HL-60 (cell line): ENCODE measurements around the gene PTPN11.

Source experiments
- DNase-seq, 2 experiments: peaks; one replicate each; pipeline ENCODE4 v3.0.0-alpha.2; 2010 to 2020; ENCODE audit warnings: low read depth in 1 of 2, low spot score in 1 of 2
- H3K27ac ChIP-seq: fragments of 250-450 bp; sonication (Bioruptor Pico); replicated peaks from 2 replicates; pipeline ENCODE4 v1.5.1; 2020; ENCODE audit warnings: mild to moderate bottlenecking, moderate library complexity
- H3K27me3 ChIP-seq: fragments of 250-450 bp; sonication (Bioruptor Pico); 2 replicates; pipeline ENCODE4 v1.5.1; 2021; ENCODE audit warnings: mild to moderate bottlenecking, moderate library complexity; ENCODE audit not compliant: insufficient read depth, poor library complexity, severe bottlenecking
- H3K4me3 ChIP-seq: replicated peaks from 2 replicates; pipeline ENCODE4 v1.5.1; 2011; ENCODE audit warnings: mild to moderate bottlenecking, control low read depth, low read length; ENCODE audit not compliant: insufficient read depth
- CTCF ChIP-seq: IDR thresholded peaks from one replicate; pipeline ENCODE4 v1.5.1; 2011; ENCODE audit warnings: low read length, control low read depth, inconsistent platforms; ENCODE audit not compliant: insufficient read depth
- GABPA ChIP-seq: IDR thresholded peaks from 2 replicates; pipeline ENCODE4 v1.6.1; 2012; ENCODE audit warnings: low read depth
- POLR2AphosphoS5 ChIP-seq: IDR thresholded peaks from 2 replicates; pipeline ENCODE4 v1.6.1; 2012; ENCODE audit warnings: low read depth
- SPI1 ChIP-seq: IDR thresholded peaks from 2 replicates; pipeline ENCODE4 v1.6.1; 2012; ENCODE audit warnings: low read depth, mild to moderate bottlenecking, borderline replicate concordance
- TF ChIP-seq, protein P1 (sequence below): IDR thresholded peaks from 2 replicates; pipeline ENCODE4 v1.6.1; 2012; ENCODE audit warnings: low read depth; ENCODE audit not compliant: insufficient replicate concordance

PTPN11 gene

DNA sequence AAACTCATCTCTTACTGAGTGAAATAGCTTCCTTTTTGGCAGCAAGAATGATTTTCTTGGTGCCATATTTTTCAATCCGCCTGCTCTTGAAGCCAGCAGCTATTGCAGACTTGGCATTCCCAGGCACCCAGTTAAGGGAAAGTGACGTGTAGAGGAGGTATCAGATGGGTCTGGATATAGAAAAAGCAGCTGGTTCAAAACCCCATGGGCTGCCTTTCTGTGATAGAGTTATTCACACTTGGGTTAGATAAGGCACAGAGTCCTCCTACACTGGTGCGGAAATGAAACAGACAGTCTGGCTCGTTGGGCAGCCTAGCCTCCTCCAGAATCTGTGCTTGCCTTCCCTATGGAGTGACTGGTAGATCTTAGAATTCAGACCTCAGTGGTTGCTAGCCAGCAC lies 62.2 kb downstream of the PTPN11 start:
- no peak for TF ChIP-seq CTCF
- TF ChIP-seq SPI1, result no peak
- TF ChIP-seq GABPA, result no peak
- TF ChIP-seq, protein P1, sequence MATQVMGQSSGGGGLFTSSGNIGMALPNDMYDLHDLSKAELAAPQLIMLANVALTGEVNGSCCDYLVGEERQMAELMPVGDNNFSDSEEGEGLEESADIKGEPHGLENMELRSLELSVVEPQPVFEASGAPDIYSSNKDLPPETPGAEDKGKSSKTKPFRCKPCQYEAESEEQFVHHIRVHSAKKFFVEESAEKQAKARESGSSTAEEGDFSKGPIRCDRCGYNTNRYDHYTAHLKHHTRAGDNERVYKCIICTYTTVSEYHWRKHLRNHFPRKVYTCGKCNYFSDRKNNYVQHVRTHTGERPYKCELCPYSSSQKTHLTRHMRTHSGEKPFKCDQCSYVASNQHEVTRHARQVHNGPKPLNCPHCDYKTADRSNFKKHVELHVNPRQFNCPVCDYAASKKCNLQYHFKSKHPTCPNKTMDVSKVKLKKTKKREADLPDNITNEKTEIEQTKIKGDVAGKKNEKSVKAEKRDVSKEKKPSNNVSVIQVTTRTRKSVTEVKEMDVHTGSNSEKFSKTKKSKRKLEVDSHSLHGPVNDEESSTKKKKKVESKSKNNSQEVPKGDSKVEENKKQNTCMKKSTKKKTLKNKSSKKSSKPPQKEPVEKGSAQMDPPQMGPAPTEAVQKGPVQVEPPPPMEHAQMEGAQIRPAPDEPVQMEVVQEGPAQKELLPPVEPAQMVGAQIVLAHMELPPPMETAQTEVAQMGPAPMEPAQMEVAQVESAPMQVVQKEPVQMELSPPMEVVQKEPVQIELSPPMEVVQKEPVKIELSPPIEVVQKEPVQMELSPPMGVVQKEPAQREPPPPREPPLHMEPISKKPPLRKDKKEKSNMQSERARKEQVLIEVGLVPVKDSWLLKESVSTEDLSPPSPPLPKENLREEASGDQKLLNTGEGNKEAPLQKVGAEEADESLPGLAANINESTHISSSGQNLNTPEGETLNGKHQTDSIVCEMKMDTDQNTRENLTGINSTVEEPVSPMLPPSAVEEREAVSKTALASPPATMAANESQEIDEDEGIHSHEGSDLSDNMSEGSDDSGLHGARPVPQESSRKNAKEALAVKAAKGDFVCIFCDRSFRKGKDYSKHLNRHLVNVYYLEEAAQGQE, result no peak
- TF ChIP-seq POLR2AphosphoS5, result no peak
- Histone ChIP-seq H3K4me3 (no peak overlapping the region), H3K27me3 (no peaks in the 10 kb centered on the region), H3K27ac (no peak overlapping the region)
- DNase-seq, result no peak

DNA sequence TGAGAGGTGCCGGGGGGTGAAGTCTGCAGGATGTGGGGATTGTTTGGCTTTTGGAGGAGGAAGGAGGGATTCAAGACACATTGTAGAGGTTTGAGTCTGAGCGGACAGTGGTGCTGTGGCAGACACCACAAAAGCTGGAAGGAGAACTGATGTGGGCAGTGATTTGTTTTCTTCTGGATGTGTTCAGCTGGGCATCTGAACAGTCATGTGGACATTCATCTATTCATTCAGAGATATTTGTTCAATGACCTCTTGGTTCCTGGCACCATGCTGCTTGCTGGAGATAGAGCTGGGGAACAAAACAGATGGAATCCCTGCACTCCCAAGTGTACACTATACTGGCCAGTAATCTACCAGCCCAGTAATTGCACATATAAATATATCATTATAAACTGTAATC lies 64.0 kb downstream of the PTPN11 start:
- no peak for TF ChIP-seq CTCF
- TF ChIP-seq SPI1, result no peak
- no peak for TF ChIP-seq GABPA
- TF ChIP-seq POLR2AphosphoS5, result no peak
- Histone ChIP-seq H3K4me3 (no peak overlapping the region), H3K27ac (no peak overlapping the region), H3K27me3 (no peaks in the 10 kb centered on the region)
- no peak for DNase-seq

GRCh38 chr12:112486361-112486760 lies 67.6 kb downstream of the PTPN11 start:
- Histone ChIP-seq H3K4me3 (no peak overlapping the region), H3K27me3 (no peaks in the 10 kb centered on the region), H3K27ac (no peak overlapping the region)
- TF ChIP-seq CTCF (no peak), GABPA (no peak)
- TF ChIP-seq, protein P1, result no peak
- DNase-seq, result no peak

- no peak overlapping the region for H3K4me3 ChIP-seq
- TF ChIP-seq POLR2AphosphoS5 (no peak), GABPA (no peak), CTCF (no peak), SPI1 (no peak)
- TF ChIP-seq, protein P1, result no peak
Observed at GRCh38 chr12:112488257-112488876, 69.6 kb downstream of the PTPN11 start.

More at GRCh38 chr12:112488257-112488876, 69.6 kb downstream of the PTPN11 start:
- DNase-seq, result no peak
- Histone ChIP-seq H3K27me3 (no peaks in the 10 kb centered on the region), H3K27ac (no peak overlapping the region)
